Fibroblast of villous mesenchyme (primary cell): ENCODE results near the gene BCOR. TPM values are rescaled to one million over a fixed set of nuclear protein-coding genes. Genes with fewer than 3 reads are reported as not detected.

ENCODE experiments used
- DNase-seq: peaks from one replicate; pipeline ENCODE4 v3.0.0-alpha.2; 2010; ENCODE audit warnings: low read depth
- H3K4me3 ChIP-seq: 2 replicates; pipeline ENCODE4 v1.5.1; 2011; ENCODE audit warnings: low read depth, mild to moderate bottlenecking, low read length
- total RNA-seq: library from RNA; depleted of rRNA; stranded (reverse); fragments of >200 nt; gene quantifications from 2 replicates; pipeline ENCODE4 v1.2.3, GENCODE V29; 2012
- TF ChIP-seq, protein P1 (sequence below): IDR thresholded peaks from 2 replicates; pipeline ENCODE4 v1.5.1; 2012; ENCODE audit warnings: low read depth, mild to moderate bottlenecking, low read length; ENCODE audit not compliant: insufficient read depth

BCOR gene
- total RNA-seq, 1 donor, result 24.2 TPM

DNA sequence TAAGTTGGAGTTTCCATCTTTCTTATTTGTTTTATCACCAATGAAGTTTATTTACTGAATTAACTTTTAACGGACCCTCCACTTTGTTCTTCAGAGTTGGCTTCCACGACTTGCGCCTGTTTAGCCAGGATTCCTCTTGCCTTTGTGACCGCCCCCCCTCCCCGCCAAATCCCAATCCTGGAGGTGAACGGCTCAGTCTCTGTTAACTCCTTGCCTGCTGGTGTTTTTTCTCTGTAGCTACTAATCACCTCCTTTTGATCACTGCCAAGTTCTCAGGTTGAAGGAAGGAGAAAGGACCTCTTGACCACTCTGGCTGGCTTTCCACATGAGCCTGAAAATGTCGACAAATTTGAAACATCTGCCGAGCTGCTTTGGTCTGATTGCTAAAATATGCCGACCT lies 46.8 kb upstream of the BCOR start:
- peak overlapping the region; percentile 57 for H3K4me3 ChIP-seq
- TF ChIP-seq, protein P1, sequence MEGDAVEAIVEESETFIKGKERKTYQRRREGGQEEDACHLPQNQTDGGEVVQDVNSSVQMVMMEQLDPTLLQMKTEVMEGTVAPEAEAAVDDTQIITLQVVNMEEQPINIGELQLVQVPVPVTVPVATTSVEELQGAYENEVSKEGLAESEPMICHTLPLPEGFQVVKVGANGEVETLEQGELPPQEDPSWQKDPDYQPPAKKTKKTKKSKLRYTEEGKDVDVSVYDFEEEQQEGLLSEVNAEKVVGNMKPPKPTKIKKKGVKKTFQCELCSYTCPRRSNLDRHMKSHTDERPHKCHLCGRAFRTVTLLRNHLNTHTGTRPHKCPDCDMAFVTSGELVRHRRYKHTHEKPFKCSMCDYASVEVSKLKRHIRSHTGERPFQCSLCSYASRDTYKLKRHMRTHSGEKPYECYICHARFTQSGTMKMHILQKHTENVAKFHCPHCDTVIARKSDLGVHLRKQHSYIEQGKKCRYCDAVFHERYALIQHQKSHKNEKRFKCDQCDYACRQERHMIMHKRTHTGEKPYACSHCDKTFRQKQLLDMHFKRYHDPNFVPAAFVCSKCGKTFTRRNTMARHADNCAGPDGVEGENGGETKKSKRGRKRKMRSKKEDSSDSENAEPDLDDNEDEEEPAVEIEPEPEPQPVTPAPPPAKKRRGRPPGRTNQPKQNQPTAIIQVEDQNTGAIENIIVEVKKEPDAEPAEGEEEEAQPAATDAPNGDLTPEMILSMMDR, result no peak
- no peak for DNase-seq

- DNase-seq, result no peak
- TF ChIP-seq, protein P1, result no peak
- no peak overlapping the region for H3K4me3 ChIP-seq
These were observed 46.2 kb upstream of the BCOR start for GRCh38 chrX:40143987-40144386.

DNA sequence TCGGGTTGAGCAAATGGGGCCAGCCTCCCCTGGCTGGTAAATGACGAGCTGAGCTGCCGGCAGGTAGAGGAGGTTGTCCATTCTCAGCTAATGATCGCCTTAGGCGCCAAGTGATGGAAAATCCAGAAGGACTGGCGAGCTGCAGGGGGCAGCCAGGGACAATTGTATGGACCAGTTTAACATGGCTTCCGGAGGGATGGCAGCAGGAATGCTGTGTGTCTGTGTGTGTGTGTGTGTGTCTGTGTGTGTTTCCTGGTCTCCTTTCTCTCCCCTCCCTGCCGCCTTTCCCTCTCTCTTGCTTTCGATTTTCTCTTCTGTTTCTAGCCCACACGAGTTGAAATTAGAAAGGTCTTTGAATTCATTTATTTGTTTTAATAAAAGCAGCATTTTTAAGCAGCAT lies 45.2 kb upstream of the BCOR start:
- no peak overlapping the region for H3K4me3 ChIP-seq
- TF ChIP-seq, protein P1, result no peak
- DNase-seq, result no peak

DNA sequence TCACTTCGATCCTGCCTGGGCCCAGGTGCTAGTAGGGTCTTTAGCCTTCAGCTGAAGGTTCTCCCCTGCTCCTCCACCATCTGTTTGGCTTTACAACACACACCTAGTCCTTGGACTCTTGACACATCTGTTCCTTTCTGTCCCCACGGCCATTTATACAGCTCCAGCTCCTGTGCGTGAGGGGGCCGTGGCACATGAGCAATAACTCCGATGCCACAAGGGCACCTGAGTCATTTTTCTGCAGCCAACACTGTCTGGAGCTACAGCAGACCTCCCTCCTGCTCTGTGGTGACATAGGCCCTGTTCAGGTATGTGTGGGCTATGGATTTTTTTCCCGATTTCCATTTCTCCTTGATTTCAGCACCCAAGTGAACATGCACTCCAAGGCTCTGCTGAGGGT lies 44.7 kb upstream of the BCOR start:
- TF ChIP-seq, protein P1, result no peak
- DNase-seq, result no peak
- no peak overlapping the region for H3K4me3 ChIP-seq

- no peak for DNase-seq
- H3K4me3 ChIP-seq, result no peak overlapping the region
- TF ChIP-seq, protein P1, result no peak
These were observed 43.1 kb upstream of the BCOR start for GRCh38 chrX:40140706-40141499.

- peak; percentile 92 for DNase-seq
These were observed 35.0 kb upstream of the BCOR start for GRCh38 chrX:40132751-40133150.

More at GRCh38 chrX:40132751-40133150, 35.0 kb upstream of the BCOR start:
- TF ChIP-seq, protein P1, result no peak
- no peak overlapping the region for H3K4me3 ChIP-seq
